ENCODE measurements around the gene SFMBT1. TPM values are rescaled to one million over a fixed set of nuclear protein-coding genes. Genes with fewer than 3 reads are reported as not detected.

SFMBT1 gene
- total RNA-seq, 1 experiment from 2014 or later, result 1.4 TPM

- H3K27me3 ChIP-seq (replicated peaks; ENCODE audit: insufficient read depth, low read depth, low read length, poor library complexity), result no peaks in the 10 kb centered on the region
- no peak for DNase-seq (ENCODE audit: low spot score)
- H3K4me1 ChIP-seq (ENCODE audit: insufficient read depth, low read length, poor library complexity, severe bottlenecking), result no peaks in the 10 kb centered on the region
- intact Hi-C loops (cut with micrococcal nuclease; ENCODE audit: unreplicated experiment), result no loop called here
- CTCF ChIA-PET, result no interaction called here
- no peak for TF ChIP-seq CTCF (conservative IDR thresholded peaks at IDR 0.05; ENCODE audit: low read depth, low read length)
- no peak for TF ChIP-seq EZH2 (IDR thresholded peaks at IDR 0.05; ENCODE audit: borderline replicate concordance, low read depth, low read length, poor library complexity, severe bottlenecking)
- H3K36me3 ChIP-seq (ENCODE audit: insufficient read depth, low read length, poor library complexity, severe bottlenecking), result no peaks in the 10 kb centered on the region
- POLR2A ChIA-PET (ENCODE audit: low non-redundant PET), result no interaction called here
- H3K9me3 ChIP-seq (ENCODE audit: low read depth, low read length, poor library complexity, severe bottlenecking), result no peaks in the 10 kb centered on the region
- H3K4me3 ChIP-seq (ENCODE audit: low read depth, low read length, poor library complexity, severe bottlenecking), result no peak overlapping the region
- BruUV-seq (replicated peaks), result no TSS peak
- no peak overlapping the region for H3K27ac ChIP-seq (ENCODE audit: low read depth, low read length, poor library complexity, severe bottlenecking)
Measured at GRCh38 chr3:52881871-52882270, 164.0 kb downstream of the SFMBT1 start.

GRCh38 chr3:52880474-52880873, 165.4 kb downstream of the SFMBT1 start:
- POLR2A ChIA-PET (ENCODE audit: low non-redundant PET), result no interaction called here
- Histone ChIP-seq H3K4me3 (ENCODE audit: low read depth, low read length, poor library complexity, severe bottlenecking) (no peak overlapping the region), H3K9me3 (ENCODE audit: low read depth, low read length, poor library complexity, severe bottlenecking) (no peaks in the 10 kb centered on the region), H3K27ac (ENCODE audit: low read depth, low read length, poor library complexity, severe bottlenecking) (no peak overlapping the region), H3K27me3 (replicated peaks; ENCODE audit: insufficient read depth, low read depth, low read length, poor library complexity) (no peaks in the 10 kb centered on the region), H3K4me1 (ENCODE audit: insufficient read depth, low read length, poor library complexity, severe bottlenecking) (no peaks in the 10 kb centered on the region), H3K36me3 (ENCODE audit: insufficient read depth, low read length, poor library complexity, severe bottlenecking) (no peaks in the 10 kb centered on the region)
- BruUV-seq (replicated peaks), result no TSS peak
- intact Hi-C loops (cut with micrococcal nuclease; ENCODE audit: unreplicated experiment), result no loop called here
- CTCF ChIA-PET, result no interaction called here
- DNase-seq (ENCODE audit: low spot score), result no peak
- no peak for TF ChIP-seq EZH2 (IDR thresholded peaks at IDR 0.05; ENCODE audit: borderline replicate concordance, low read depth, low read length, poor library complexity, severe bottlenecking)
- TF ChIP-seq CTCF (conservative IDR thresholded peaks at IDR 0.05; ENCODE audit: low read depth, low read length), result no peak

- H3K4me1 ChIP-seq (ENCODE audit: insufficient read depth, low read length, poor library complexity, severe bottlenecking), result no peaks in the 10 kb centered on the region
- H3K27ac ChIP-seq (ENCODE audit: low read depth, low read length, poor library complexity, severe bottlenecking), result no peak overlapping the region
- no peaks in the 10 kb centered on the region for H3K27me3 ChIP-seq (replicated peaks; ENCODE audit: insufficient read depth, low read depth, low read length, poor library complexity)
- TF ChIP-seq EZH2 (IDR thresholded peaks at IDR 0.05; ENCODE audit: borderline replicate concordance, low read depth, low read length, poor library complexity, severe bottlenecking) (no peak), CTCF (conservative IDR thresholded peaks at IDR 0.05; ENCODE audit: low read depth, low read length) (no peak)
- POLR2A ChIA-PET (ENCODE audit: low non-redundant PET), result no interaction called here
- intact Hi-C loops (cut with micrococcal nuclease; ENCODE audit: unreplicated experiment), result no loop called here
- BruUV-seq (replicated peaks), result no TSS peak
- DNase-seq (ENCODE audit: low spot score), result no peak
- H3K4me3 ChIP-seq (ENCODE audit: low read depth, low read length, poor library complexity, severe bottlenecking), result no peak overlapping the region
- H3K36me3 ChIP-seq (ENCODE audit: insufficient read depth, low read length, poor library complexity, severe bottlenecking), result no peaks in the 10 kb centered on the region
- CTCF ChIA-PET, result no interaction called here
- no peaks in the 10 kb centered on the region for H3K9me3 ChIP-seq (ENCODE audit: low read depth, low read length, poor library complexity, severe bottlenecking)
Measured at GRCh38 chr3:52880047-52880446, 165.8 kb downstream of the SFMBT1 start.
